Thyroid gland (tissue), 4 donors: ENCODE data around the gene RPP25L. TPM values are rescaled to one million over a fixed set of nuclear protein-coding genes. Genes with fewer than 3 reads are reported as not detected.

ENCODE experiments used
- DNase-seq, 2 donors: peaks; one replicate each; pipeline ENCODE4 v3.0.0-alpha.2; 2019
- H3K27ac ChIP-seq, 3 donors: fragments of 200-600 bp; sonication (generic); 1 replicate in 2 of 3; 2 replicates in 1 of 3; pipeline ENCODE4 v1.5.1; 2016 to 2019; ENCODE audit warnings: mild to moderate bottlenecking in 1 of 3, moderate library complexity in 1 of 3
- H3K27me3 ChIP-seq: fragments of 200-600 bp; sonication (generic); one replicate; pipeline ENCODE4 v1.5.1; 2019
- H3K36me3 ChIP-seq, 2 donors: fragments of 200-600 bp; sonication (generic); one replicate each; pipeline ENCODE4 v1.5.1; 2016 to 2019
- H3K4me1 ChIP-seq, 2 donors: fragments of 200-600 bp; sonication (generic); one replicate each; pipeline ENCODE4 v1.5.1; 2017 to 2019
- H3K4me3 ChIP-seq, 3 donors: fragments of 200-600 bp; sonication (generic); replicated peaks in 1 of 3; 1 replicate in 2 of 3; 2 replicates in 1 of 3; pipeline ENCODE4 v1.5.1; 2016; ENCODE audit warnings: mild to moderate bottlenecking in 1 of 3
- H3K9me3 ChIP-seq: fragments of 200-600 bp; sonication (generic); one replicate; pipeline ENCODE4 v1.5.1; 2017
- POLR2A ChIP-seq, 2 donors: fragments of 450-650 bp; IDR thresholded peaks; one replicate each; pipeline ENCODE4 v1.6.1; 2017; ENCODE audit warnings: antibody characterized with exemption in 2 of 2, mild to moderate bottlenecking in 2 of 2, moderate library complexity in 1 of 2
- WGBS, 2 donors: methylation state at CpG; one replicate each; pipeline ENCODE4 v1.1.5; 2017; 5-methylcytosine and 5-hydroxymethylcytosine counted together
- intact Hi-C: fragments of 100-400 bp; cut with DNase I; formaldehyde crosslinking; loops from one replicate; pipeline ENCODE4 v1.15.1; 2023
- total RNA-seq, 4 donors: library from RNA; depleted of rRNA; stranded (reverse); fragments of >200 nt; gene quantifications; one replicate each; pipeline ENCODE4 v1.2.3, GENCODE V29; 2016
- TF ChIP-seq, protein P1 (sequence below), 6 experiments: fragments of 200-600 bp in 3 of 6; fragments of 450-650 bp in 3 of 6; sonication (generic) in 3 of 6; IDR thresholded peaks; one replicate each; pipeline ENCODE4 v1.5.1; 2016 to 2019; ENCODE audit warnings: antibody characterized with exemption in 6 of 6, mild to moderate bottlenecking in 2 of 6, inconsistent platforms in 1 of 6, moderate library complexity in 1 of 6

Gene RPP25L
- total RNA-seq, 4 donors from 2014 or later, result 20.7 to 39.0 (median 25.8) TPM

DNA sequence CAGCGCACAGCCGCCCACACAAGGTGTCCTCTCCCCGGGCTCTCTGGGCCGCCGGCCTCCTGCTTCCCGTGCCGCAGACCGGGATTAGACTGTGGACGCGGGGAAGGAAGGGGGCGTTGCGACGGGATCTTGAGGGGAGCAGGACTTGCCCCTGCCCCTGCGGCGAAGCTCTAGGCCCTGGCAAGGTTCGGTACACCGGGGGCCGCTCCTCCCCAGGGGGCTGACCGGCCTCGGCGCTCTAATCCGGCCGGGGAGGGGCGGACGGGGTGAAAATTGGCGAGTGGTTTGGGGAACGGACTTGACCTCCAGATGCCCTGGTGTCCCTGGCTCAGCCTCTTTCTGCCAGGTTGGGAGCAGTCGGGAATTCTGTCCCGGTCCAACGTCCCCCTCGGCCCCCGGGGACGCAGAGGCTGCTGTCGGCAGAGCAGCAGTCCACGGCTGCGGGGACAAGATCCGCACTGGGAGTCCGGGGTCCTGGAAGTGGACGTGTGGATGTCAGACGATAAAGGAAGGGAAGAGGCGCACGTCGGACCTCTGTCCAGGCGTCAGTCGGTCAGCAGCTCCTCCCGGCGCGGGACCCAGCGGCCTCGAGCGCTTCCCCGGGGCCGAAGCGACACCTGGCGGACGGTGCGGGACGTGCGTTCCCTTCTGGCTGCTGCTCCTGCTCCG lies 20.5 kb downstream of the RPP25L start:
- Histone ChIP-seq H3K9me3 (no peaks in the 10 kb centered on the region), H3K4me3 (peak overlapping the region in 1 of 3 donors; percentile 18), H3K27ac (peak overlapping the region; percentile 34 to 62 (median 50)), H3K4me1 (peaks cover 12 to 39% of the 10 kb centered on the region in 2 donors), H3K36me3 (no peaks in the 10 kb centered on the region), H3K27me3 (no peaks in the 10 kb centered on the region)
- 2 to 6% methylated on average over 16 to 22 of the region's 60 CpGs for WGBS, 2 donors
- TF ChIP-seq POLR2A (IDR thresholded peaks at IDR 0.05), result no peak
- TF ChIP-seq, protein P1, sequence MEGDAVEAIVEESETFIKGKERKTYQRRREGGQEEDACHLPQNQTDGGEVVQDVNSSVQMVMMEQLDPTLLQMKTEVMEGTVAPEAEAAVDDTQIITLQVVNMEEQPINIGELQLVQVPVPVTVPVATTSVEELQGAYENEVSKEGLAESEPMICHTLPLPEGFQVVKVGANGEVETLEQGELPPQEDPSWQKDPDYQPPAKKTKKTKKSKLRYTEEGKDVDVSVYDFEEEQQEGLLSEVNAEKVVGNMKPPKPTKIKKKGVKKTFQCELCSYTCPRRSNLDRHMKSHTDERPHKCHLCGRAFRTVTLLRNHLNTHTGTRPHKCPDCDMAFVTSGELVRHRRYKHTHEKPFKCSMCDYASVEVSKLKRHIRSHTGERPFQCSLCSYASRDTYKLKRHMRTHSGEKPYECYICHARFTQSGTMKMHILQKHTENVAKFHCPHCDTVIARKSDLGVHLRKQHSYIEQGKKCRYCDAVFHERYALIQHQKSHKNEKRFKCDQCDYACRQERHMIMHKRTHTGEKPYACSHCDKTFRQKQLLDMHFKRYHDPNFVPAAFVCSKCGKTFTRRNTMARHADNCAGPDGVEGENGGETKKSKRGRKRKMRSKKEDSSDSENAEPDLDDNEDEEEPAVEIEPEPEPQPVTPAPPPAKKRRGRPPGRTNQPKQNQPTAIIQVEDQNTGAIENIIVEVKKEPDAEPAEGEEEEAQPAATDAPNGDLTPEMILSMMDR (IDR thresholded peaks at IDR 0.05), result peak; percentile 63 to 93 (median 85)
- DNase-seq, result peak; percentile 80 to 82
- intact Hi-C loops, result loop anchor here (5.0 to 10.0 kb wide), 3 partner anchors 44 to 257 kb away; no protein-coding TSS in a partner anchor

DNA sequence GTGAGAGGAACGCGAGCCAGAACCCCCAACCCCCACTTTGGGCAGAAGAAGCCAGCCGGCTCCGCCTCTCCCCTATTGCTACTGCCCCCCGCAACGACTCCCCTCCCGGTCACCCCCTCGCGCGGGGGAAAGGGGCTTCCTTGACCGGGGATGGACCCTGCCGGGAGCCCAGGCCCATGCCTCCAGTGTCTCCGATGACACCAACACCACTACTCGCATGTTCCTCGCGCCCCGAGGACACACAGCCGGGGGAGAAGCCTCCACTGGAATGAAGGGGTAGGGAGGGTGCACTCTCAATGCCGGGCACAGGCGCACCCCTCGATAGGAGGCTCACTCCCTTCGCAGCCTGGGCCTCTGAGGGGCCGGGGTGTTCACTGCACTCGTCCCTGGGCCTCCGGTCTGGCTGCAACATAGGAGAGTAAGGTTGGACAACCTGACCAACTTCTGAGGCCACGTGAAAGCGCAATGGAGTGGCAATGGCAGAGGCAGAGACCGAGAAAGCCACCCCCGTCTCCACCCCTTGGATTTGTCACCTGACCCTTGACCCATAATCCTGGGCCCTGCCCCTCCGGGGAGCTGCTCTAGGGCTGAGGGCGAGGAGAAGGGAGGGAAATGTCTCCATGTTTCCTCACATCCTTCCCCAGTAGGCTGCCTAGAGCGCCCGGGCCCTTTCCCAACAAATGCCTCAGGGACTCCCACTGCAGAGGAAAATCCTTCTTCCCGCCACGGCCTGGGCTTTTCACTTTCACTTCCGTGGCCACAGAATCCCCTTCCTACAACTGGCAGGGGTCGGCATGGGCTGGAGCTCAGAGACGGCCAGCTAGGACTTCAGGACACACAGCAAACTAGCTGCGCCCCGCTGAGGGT lies 21.3 kb downstream of the RPP25L start:
- peak in 1 of 2 donors; percentile 27 for DNase-seq
- H3K27me3 ChIP-seq, result peaks cover 3% of the 10 kb centered on the region
- H3K4me3 ChIP-seq, result peak overlapping the region in 1 of 3 donors; percentile 44
- H3K4me1 ChIP-seq, result peaks cover 12 to 39% of the 10 kb centered on the region in 2 donors
- WGBS, 2 donors, result 10 to 19% methylated on average over 20 to 24 of the region's 40 CpGs
- TF ChIP-seq POLR2A (IDR thresholded peaks at IDR 0.05), result no peak
- TF ChIP-seq, protein P1 (IDR thresholded peaks at IDR 0.05), result no peak
- no peaks in the 10 kb centered on the region for H3K9me3 ChIP-seq
- intact Hi-C loops, result loop anchor here (5.0 to 10.0 kb wide), 3 partner anchors 43 to 256 kb away; no protein-coding TSS in a partner anchor
- H3K36me3 ChIP-seq, result no peaks in the 10 kb centered on the region
- peak overlapping the region; percentile 34 to 62 (median 50) for H3K27ac ChIP-seq

DNA sequence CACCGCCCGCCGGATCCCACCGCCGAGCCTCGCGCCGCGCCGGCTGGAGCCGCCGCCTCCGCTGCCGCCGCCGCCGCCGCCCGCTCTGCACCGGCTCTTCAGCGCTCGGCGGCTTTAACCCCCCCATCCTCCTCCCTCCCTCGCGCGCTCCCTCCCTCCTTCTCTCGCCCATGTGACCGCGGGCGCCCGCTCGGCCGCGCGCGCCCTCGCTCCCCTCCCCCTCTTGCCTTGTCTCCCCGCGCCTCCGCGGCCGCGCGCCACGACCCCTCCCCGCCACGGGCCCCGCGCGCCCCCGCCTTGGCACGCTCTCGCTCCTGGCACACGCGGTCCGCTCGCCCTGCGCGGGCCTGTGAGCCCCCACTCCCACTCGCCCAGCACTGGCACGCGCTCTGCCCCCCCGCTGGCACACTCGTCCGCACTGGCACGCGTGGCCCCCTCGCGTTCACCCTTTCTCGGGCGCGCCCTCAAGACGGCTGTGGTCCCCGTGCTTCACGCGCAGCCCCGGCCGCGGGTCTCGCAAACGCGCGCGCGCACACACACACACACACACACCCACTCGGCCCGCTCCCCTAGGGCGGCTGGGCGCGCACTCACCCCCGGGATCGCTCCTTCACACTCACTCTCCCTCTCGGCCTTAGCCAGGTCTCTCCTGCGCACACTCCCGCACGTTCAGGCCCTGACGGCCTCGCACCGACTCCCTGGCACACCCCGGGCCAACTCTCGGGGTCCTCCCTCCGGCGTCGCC lies 22.1 kb downstream of the RPP25L start, which contains the start of gene CNTFR:
Gene CNTFR, minus strand, starts transcription at position 89 of the 745 bp plus-strand sequence. CDS start 20,743 bp downstream, outside the sequence.
- intact Hi-C loops, result loop anchor here (5.0 to 10.0 kb wide), 3 partner anchors 43 to 255 kb away; no protein-coding TSS in a partner anchor
- TF ChIP-seq, protein P1 (IDR thresholded peaks at IDR 0.05), result no peak
- TF ChIP-seq POLR2A (IDR thresholded peaks at IDR 0.05), result no peak
- H3K36me3 ChIP-seq, result no peaks in the 10 kb centered on the region
- H3K4me1 ChIP-seq, result peaks cover 12 to 39% of the 10 kb centered on the region in 2 donors
- H3K27me3 ChIP-seq, result peaks cover 4% of the 10 kb centered on the region
- WGBS, 2 donors, result 1 to 2% methylated on average over 18 to 42 of the region's 104 CpGs
- H3K9me3 ChIP-seq, result no peaks in the 10 kb centered on the region
- DNase-seq, result peak; percentile 27 to 34
- H3K4me3 ChIP-seq, result peak within 1 kb of the TSS; percentile 4 to 44 (median 11)
- peak within 1 kb of the TSS; percentile 25 to 50 (median 33) for H3K27ac ChIP-seq

DNA sequence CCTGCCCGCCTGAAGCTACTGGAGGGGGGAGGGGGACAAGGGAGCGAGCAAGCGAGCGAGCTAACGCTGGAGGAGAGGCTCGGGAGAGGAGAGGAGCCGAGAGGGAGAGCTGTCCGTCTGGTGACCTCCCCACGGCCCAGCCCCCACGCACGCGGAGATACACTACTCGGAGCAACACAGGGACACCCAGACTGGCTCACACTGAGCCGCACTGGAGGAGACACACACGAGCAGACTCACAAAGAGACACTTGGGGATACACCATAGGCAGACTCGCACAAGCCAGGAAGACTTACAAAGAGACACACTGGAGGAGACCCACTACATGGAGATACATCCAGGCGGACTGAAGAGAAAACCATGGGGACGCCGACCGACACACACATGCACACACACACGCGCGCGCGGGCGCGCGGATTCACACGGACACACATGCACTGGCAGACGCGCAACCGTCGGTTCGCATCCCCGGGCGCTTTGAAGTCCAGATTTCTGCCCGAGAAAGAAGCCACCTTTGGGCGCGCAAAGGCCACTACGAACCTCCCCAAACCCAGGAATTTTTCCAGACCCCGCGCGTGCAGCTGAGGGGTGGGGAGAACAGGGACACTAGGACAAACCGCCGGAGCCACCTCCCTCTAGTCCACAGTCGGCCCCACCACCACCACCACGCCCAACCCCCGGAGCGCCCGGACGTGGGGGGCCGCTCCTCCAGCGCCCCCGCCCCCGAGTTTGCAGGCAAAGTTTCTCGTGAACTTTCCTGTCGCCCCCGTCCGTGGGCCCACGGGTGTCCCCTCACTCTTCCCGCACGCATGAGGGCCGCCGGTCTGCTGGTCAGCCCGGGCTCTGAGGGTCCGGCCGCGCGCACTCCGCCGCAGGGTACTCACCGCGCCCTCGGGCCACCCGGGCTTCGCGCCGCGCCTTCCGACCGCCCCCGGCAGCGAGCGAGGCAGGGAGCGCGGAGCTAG lies 22.9 kb downstream of the RPP25L start:
- Histone ChIP-seq H3K4me1 (peaks cover 12 to 39% of the 10 kb centered on the region in 2 donors), H3K27ac (no peak overlapping the region), H3K9me3 (no peaks in the 10 kb centered on the region), H3K27me3 (peaks cover 4% of the 10 kb centered on the region), H3K4me3 (peak overlapping the region in 1 of 3 donors; percentile 44), H3K36me3 (no peaks in the 10 kb centered on the region)
- no peak for DNase-seq
- TF ChIP-seq, protein P1 (IDR thresholded peaks at IDR 0.05), result no peak
- TF ChIP-seq POLR2A (IDR thresholded peaks at IDR 0.05), result no peak
- intact Hi-C loops, result no loop called here
- WGBS, 2 donors, result 2 to 5% methylated on average over 19 to 32 of the region's 86 CpGs
